HCT116 (cell line): ENCODE measurements around the gene PLCB4. TPM values are rescaled to one million over a fixed set of nuclear protein-coding genes. Genes with fewer than 3 reads are reported as not detected.

Source experiments
- ATAC-seq: fragments of 200-7000 bp; cut with Tn5 transposase; 2 replicates; pipeline ENCODE4 v1.9.1; 2020; ENCODE audit warnings: mild to moderate bottlenecking, moderate library complexity
- BruUV-seq: library from RNA; stranded (reverse); fragments of 400-500 nt; replicated peaks from 2 replicates; lab custom pipeline; 2021; lab: Mats Ljungman, UMichigan
- CTCF ChIA-PET: fragments of 300-600 bp; sonication (Branson Sonifier 250); formaldehyde crosslinking; loops from one replicate; lab custom pipeline; 2021; ENCODE audit warnings: antibody characterized with exemption; lab: Charles Lee
- POLR2A ChIA-PET: fragments of 300-600, 350-600 bp; sonication (Branson Sonifier 250); formaldehyde crosslinking; loops from one replicate; lab custom pipeline; 2021; ENCODE audit warnings: antibody characterized with exemption; lab: Charles Lee
- RAD21 ChIA-PET, 2 experiments: fragments of 300-600 bp; sonication (Branson Sonifier 250); formaldehyde crosslinking; loops; one replicate each; lab custom pipeline; 2023; ENCODE audit warnings: low total read pairs in 2 of 2; ENCODE audit not compliant: uncharacterized antibody in 2 of 2, unreplicated experiment in 2 of 2, low non-redundant PET in 1 of 2; lab: Charles Lee
- DNase-seq: peaks from one replicate; pipeline ENCODE4 v3.0.0-alpha.2; 2010; ENCODE audit warnings: low read depth, low spot score
- H2AFZ ChIP-seq: fragments of 200-600 bp; shearing (Covaris generic), sonication (generic); 2 replicates; pipeline ENCODE4 v1.6.1; 2017; ENCODE audit warnings: low read depth, mixed run types, mixed read lengths, antibody characterized with exemption, low read length; ENCODE audit not compliant: poor library complexity, severe bottlenecking
- H3K27ac ChIP-seq: 2 replicates; pipeline ENCODE4 v1.5.1; 2012; ENCODE audit warnings: low read depth, low read length
- H3K27me3 ChIP-seq: fragments of 200-600 bp; sonication (generic); 2 replicates; pipeline ENCODE4 v1.6.1; 2016; ENCODE audit warnings: mixed run types, low read length, mixed read lengths; ENCODE audit not compliant: insufficient read depth
- H3K36me3 ChIP-seq, 2 experiments: fragments of 200-500 bp in 1 of 2; fragments of 200-600 bp in 1 of 2; sonication (Bioruptor generic) in 1 of 2; sonication (generic) in 1 of 2; 2 replicates each; pipeline versions ENCODE4 v1.5.1 to v1.6.1; 2014 to 2016; ENCODE audit warnings: low read length in 2 of 2, inconsistent platforms in 1 of 2, mixed read lengths in 1 of 2, mixed run types in 1 of 2; ENCODE audit not compliant: insufficient read depth in 2 of 2, control insufficient read depth in 1 of 2
- H3K4me1 ChIP-seq, 2 experiments: fragments of 200-600 bp in 1 of 2; sonication (generic) in 1 of 2; 2 replicates each; pipeline versions ENCODE4 v1.5.1 to v1.6.1; 2012 to 2017; ENCODE audit warnings: low read length in 2 of 2, inconsistent platforms in 1 of 2, mild to moderate bottlenecking in 1 of 2, mixed read lengths in 1 of 2, mixed run types in 1 of 2, moderate library complexity in 1 of 2; ENCODE audit not compliant: insufficient read depth in 2 of 2, control insufficient read depth in 1 of 2
- H3K4me2 ChIP-seq: fragments of 200-600 bp; sonication (generic); 2 replicates; pipeline ENCODE4 v1.6.1; 2017; ENCODE audit warnings: mixed run types, low read length, mixed read lengths
- H3K4me3 ChIP-seq, 2 experiments: fragments of 200-600 bp in 1 of 2; sonication (generic) in 1 of 2; replicated peaks in 1 of 2; 2 replicates each; pipeline ENCODE4 v1.5.1; 2011 to 2016; ENCODE audit warnings: low read length in 2 of 2, control low read depth in 1 of 2, low read depth in 1 of 2, mild to moderate bottlenecking in 1 of 2, mixed read lengths in 1 of 2, mixed run types in 1 of 2
- H3K79me2 ChIP-seq: fragments of 200-600 bp; sonication (generic); 2 replicates; pipeline ENCODE4 v1.6.1; 2017; ENCODE audit warnings: mild to moderate bottlenecking, mixed run types, low read length, moderate library complexity, mixed read lengths; ENCODE audit not compliant: insufficient read depth
- H3K9ac ChIP-seq: fragments of 200-600 bp; sonication (generic); 2 replicates; pipeline ENCODE4 v1.6.1; 2016; ENCODE audit warnings: low read length, mixed read lengths
- H3K9me2 ChIP-seq: fragments of 200-600 bp; sonication (generic), shearing (Covaris generic); 2 replicates; pipeline ENCODE4 v1.6.1; 2017; ENCODE audit warnings: mixed run types, mild to moderate bottlenecking, moderate library complexity; ENCODE audit not compliant: insufficient read depth
- H3K9me3 ChIP-seq, 2 experiments: fragments of 200-500 bp in 1 of 2; fragments of 200-600 bp in 1 of 2; sonication (Bioruptor generic) in 1 of 2; sonication (generic) in 1 of 2; 2 replicates each; pipeline ENCODE4 v1.6.1; 2014 to 2017; ENCODE audit warnings: low read length in 2 of 2, mixed read lengths in 2 of 2, inconsistent platforms in 1 of 2, low read depth in 1 of 2, mild to moderate bottlenecking in 1 of 2, mixed run types in 1 of 2, moderate library complexity in 1 of 2; ENCODE audit not compliant: control insufficient read depth in 1 of 2, insufficient read depth in 1 of 2
- H4K20me1 ChIP-seq: fragments of 200-600 bp; sonication (generic), shearing (Covaris generic); 2 replicates; pipeline ENCODE4 v1.6.1; 2017; ENCODE audit warnings: mixed run types, mild to moderate bottlenecking, moderate library complexity; ENCODE audit not compliant: insufficient read depth
- CBX3 ChIP-seq: IDR thresholded peaks from 2 replicates; pipeline ENCODE4 v1.6.1; 2012; ENCODE audit warnings: low read depth
- CEBPB ChIP-seq: IDR thresholded peaks from 2 replicates; pipeline ENCODE4 v1.6.1; 2012; ENCODE audit warnings: low read depth
- EGR1 ChIP-seq: IDR thresholded peaks from 2 replicates; pipeline ENCODE4 v1.6.1; 2012; ENCODE audit warnings: low read depth
- ELF1 ChIP-seq: IDR thresholded peaks from 2 replicates; pipeline ENCODE4 v1.6.1; 2012; ENCODE audit warnings: low read depth, borderline replicate concordance
- EZH2phosphoT487 ChIP-seq: fragments of 200-600 bp; IDR thresholded peaks from 2 replicates; pipeline ENCODE4 v1.6.1; 2018; ENCODE audit warnings: antibody characterized with exemption, borderline replicate concordance
- FOSL1 ChIP-seq: IDR thresholded peaks from 2 replicates; pipeline ENCODE4 v1.6.1; 2012; ENCODE audit warnings: low read depth
- POLR2A ChIP-seq: IDR thresholded peaks from 2 replicates; pipeline ENCODE4 v1.7.0; 2011; ENCODE audit warnings: borderline replicate concordance; ENCODE audit not compliant: insufficient read depth, insufficient read length; ENCODE audit errors: extremely low read depth
- POLR2AphosphoS5 ChIP-seq: IDR thresholded peaks from 2 replicates; pipeline ENCODE4 v1.6.1; 2011; ENCODE audit warnings: mild to moderate bottlenecking, low read depth, low read length, moderate library complexity
- RAD21 ChIP-seq: IDR thresholded peaks from 2 replicates; pipeline ENCODE4 v1.6.1; 2012; ENCODE audit warnings: low read depth, mild to moderate bottlenecking
- SIN3A ChIP-seq: IDR thresholded peaks from 2 replicates; pipeline ENCODE4 v1.6.1; 2012; ENCODE audit warnings: low read depth
- SP1 ChIP-seq: IDR thresholded peaks from 2 replicates; pipeline ENCODE4 v1.6.1; 2012; ENCODE audit warnings: low read depth
- SRF ChIP-seq: IDR thresholded peaks from 2 replicates; pipeline ENCODE4 v1.6.1; 2012; ENCODE audit warnings: low read depth
- ZFX ChIP-seq: fragments of 450-650 bp; IDR thresholded peaks from 2 replicates; pipeline ENCODE4 v1.6.1; 2017
- ZNF274 ChIP-seq: fragments of 200-500 bp; sonication (Bioruptor generic); IDR thresholded peaks from 2 replicates; pipeline ENCODE4 v1.6.1; 2014; ENCODE audit warnings: mild to moderate bottlenecking, low read depth, low read length, inconsistent platforms
- intact Hi-C: fragments of 100-400 bp; cut with micrococcal nuclease; formaldehyde crosslinking; loops from 2 replicates; pipeline ENCODE4 v1.10.0; 2022
- total RNA-seq: library from RNA; stranded (reverse); gene quantifications from one replicate; pipeline ENCODE4 v1.2.1, GENCODE V29; 2021; ENCODE audit not compliant: unreplicated experiment
- TF ChIP-seq, protein P1 (sequence below): IDR thresholded peaks from 2 replicates; pipeline ENCODE4 v1.6.1; 2012
- TF ChIP-seq, protein P2 (sequence below): IDR thresholded peaks from 2 replicates; pipeline ENCODE4 v1.6.1; 2012; ENCODE audit warnings: low read depth
- TF ChIP-seq, protein P3 (sequence below): IDR thresholded peaks from 2 replicates; pipeline ENCODE4 v1.6.1; 2012
- TF ChIP-seq, protein P4 (sequence below): IDR thresholded peaks from 2 replicates; pipeline ENCODE4 v1.6.1; 2011; ENCODE audit warnings: mild to moderate bottlenecking, low read length, moderate library complexity; ENCODE audit not compliant: insufficient replicate concordance; ENCODE audit errors: extremely low read depth

Gene PLCB4
- total RNA-seq, 1 experiment from 2014 or later: 2.5 TPM

DNA sequence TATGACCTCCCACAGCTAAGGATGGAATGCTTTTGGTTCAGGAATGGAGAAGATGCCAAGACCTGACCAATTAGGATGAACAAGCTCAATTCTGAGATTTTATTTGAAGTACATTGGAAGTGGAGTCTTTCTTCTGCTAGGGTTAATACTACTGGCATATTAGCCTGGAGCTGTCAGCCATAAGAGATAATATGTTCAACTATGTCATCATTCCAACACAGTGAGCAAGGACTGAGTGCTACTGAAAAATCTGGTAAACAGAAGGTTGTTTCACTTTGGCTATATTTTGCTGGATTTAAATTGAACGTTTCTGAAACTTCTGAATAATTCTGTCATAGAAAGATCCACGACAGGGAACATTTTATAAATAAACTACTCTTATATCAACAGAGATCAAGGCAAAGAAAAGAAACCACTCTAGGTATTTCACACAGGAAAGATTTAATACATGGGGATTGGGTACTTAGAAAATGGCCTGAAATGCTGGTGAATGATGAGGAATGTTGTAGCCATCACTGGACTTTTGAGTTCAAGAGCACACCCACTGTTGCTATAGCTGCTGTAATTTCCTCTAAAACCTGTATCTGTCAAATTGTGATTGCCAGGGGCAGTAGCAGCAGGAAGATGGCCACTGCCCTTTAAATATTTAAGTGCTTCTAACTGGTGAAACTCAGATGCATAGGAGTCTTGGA, 200.5 kb downstream of the PLCB4 start:
- ChIA-PET POLR2A (no interaction called here), RAD21 (no interaction called here)
- Histone ChIP-seq H3K9me2 (no peaks in the 10 kb centered on the region), H3K4me3 (no peak overlapping the region)
- TF ChIP-seq, protein P1, sequence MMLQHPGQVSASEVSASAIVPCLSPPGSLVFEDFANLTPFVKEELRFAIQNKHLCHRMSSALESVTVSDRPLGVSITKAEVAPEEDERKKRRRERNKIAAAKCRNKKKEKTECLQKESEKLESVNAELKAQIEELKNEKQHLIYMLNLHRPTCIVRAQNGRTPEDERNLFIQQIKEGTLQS: no peak
- no peak for TF ChIP-seq POLR2A
- no peak for TF ChIP-seq CBX3
- TF ChIP-seq SP1: no peak
- TF ChIP-seq EGR1: no peak
- no peak for TF ChIP-seq ELF1
- no peak for TF ChIP-seq EZH2phosphoT487
- TF ChIP-seq ZFX: no peak
- TF ChIP-seq FOSL1: no peak
- no peak for TF ChIP-seq RAD21
- TF ChIP-seq SIN3A: no peak
- no peak for TF ChIP-seq POLR2AphosphoS5
- no peak for TF ChIP-seq SRF
- TF ChIP-seq, protein P2, sequence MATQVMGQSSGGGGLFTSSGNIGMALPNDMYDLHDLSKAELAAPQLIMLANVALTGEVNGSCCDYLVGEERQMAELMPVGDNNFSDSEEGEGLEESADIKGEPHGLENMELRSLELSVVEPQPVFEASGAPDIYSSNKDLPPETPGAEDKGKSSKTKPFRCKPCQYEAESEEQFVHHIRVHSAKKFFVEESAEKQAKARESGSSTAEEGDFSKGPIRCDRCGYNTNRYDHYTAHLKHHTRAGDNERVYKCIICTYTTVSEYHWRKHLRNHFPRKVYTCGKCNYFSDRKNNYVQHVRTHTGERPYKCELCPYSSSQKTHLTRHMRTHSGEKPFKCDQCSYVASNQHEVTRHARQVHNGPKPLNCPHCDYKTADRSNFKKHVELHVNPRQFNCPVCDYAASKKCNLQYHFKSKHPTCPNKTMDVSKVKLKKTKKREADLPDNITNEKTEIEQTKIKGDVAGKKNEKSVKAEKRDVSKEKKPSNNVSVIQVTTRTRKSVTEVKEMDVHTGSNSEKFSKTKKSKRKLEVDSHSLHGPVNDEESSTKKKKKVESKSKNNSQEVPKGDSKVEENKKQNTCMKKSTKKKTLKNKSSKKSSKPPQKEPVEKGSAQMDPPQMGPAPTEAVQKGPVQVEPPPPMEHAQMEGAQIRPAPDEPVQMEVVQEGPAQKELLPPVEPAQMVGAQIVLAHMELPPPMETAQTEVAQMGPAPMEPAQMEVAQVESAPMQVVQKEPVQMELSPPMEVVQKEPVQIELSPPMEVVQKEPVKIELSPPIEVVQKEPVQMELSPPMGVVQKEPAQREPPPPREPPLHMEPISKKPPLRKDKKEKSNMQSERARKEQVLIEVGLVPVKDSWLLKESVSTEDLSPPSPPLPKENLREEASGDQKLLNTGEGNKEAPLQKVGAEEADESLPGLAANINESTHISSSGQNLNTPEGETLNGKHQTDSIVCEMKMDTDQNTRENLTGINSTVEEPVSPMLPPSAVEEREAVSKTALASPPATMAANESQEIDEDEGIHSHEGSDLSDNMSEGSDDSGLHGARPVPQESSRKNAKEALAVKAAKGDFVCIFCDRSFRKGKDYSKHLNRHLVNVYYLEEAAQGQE: no peak
- TF ChIP-seq, protein P3, sequence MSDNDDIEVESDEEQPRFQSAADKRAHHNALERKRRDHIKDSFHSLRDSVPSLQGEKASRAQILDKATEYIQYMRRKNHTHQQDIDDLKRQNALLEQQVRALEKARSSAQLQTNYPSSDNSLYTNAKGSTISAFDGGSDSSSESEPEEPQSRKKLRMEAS: no peak
- TF ChIP-seq CEBPB: no peak
- TF ChIP-seq ZNF274: no peak
- TF ChIP-seq, protein P4, sequence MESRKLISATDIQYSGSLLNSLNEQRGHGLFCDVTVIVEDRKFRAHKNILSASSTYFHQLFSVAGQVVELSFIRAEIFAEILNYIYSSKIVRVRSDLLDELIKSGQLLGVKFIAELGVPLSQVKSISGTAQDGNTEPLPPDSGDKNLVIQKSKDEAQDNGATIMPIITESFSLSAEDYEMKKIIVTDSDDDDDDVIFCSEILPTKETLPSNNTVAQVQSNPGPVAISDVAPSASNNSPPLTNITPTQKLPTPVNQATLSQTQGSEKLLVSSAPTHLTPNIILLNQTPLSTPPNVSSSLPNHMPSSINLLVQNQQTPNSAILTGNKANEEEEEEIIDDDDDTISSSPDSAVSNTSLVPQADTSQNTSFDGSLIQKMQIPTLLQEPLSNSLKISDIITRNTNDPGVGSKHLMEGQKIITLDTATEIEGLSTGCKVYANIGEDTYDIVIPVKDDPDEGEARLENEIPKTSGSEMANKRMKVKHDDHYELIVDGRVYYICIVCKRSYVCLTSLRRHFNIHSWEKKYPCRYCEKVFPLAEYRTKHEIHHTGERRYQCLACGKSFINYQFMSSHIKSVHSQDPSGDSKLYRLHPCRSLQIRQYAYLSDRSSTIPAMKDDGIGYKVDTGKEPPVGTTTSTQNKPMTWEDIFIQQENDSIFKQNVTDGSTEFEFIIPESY: no peak
- TF ChIP-seq, all 23 proteins: peak for 0
- H3K9me3 ChIP-seq: no peaks in the 10 kb centered on the region
- no peak for DNase-seq
- CTCF ChIA-PET: no interaction called here
- no peak for ATAC-seq
- no peak overlapping the region for H3K9ac ChIP-seq
- no peaks in the 10 kb centered on the region for H3K79me2 ChIP-seq
- H3K27me3 ChIP-seq: no peaks in the 10 kb centered on the region
- BruUV-seq: no TSS peak
- no peak overlapping the region for H2AFZ ChIP-seq
- intact Hi-C loops: no loop called here
- no peaks in the 10 kb centered on the region for H3K4me1 ChIP-seq
- H4K20me1 ChIP-seq: no peaks in the 10 kb centered on the region
- no peak overlapping the region for H3K4me2 ChIP-seq
- H3K27ac ChIP-seq: no peak overlapping the region
- no peaks in the 10 kb centered on the region for H3K36me3 ChIP-seq
